HUES64 (cell line): ENCODE results near the gene GPRIN3. TPM values are rescaled to one million over a fixed set of nuclear protein-coding genes. Genes with fewer than 3 reads are reported as not detected.

ENCODE experiments used
- H3K27ac ChIP-seq: 2 replicates; pipeline ENCODE4 v1.7.0; 2013; ENCODE audit warnings: low read depth, low read length, inconsistent platforms
- H3K27me3 ChIP-seq: 2 replicates; pipeline ENCODE4 v1.6.1; 2013; ENCODE audit warnings: mild to moderate bottlenecking, low read length; ENCODE audit not compliant: insufficient read depth
- H3K36me3 ChIP-seq: 2 replicates; pipeline ENCODE4 v1.6.1; 2013; ENCODE audit warnings: mild to moderate bottlenecking, low read length; ENCODE audit not compliant: insufficient read depth
- H3K4me1 ChIP-seq: 2 replicates; pipeline ENCODE4 v1.6.1; 2013; ENCODE audit warnings: mild to moderate bottlenecking, low read length, moderate library complexity; ENCODE audit not compliant: insufficient read depth
- H3K4me3 ChIP-seq: 2 replicates; pipeline ENCODE4 v1.5.1; 2013; ENCODE audit warnings: mild to moderate bottlenecking, low read length, moderate library complexity
- H3K9ac ChIP-seq: 2 replicates; pipeline ENCODE4 v1.6.1; 2013; ENCODE audit warnings: mild to moderate bottlenecking, low read depth, low read length
- H3K9me3 ChIP-seq: 2 replicates; pipeline ENCODE4 v1.6.1; 2013; ENCODE audit warnings: low read depth, low read length; ENCODE audit not compliant: insufficient read depth
- WGBS: fragments of 150-250, 120-280 bp; methylation state at CpG from one replicate; pipeline ENCODE4 v1.1.7; 2013; ENCODE audit warnings: missing lambda C conversion rate; 5-methylcytosine and 5-hydroxymethylcytosine counted together
- polyA plus RNA-seq, 2 experiments: library from polyadenylated mRNA; stranded (reverse); fragments of 50-300 nt; gene quantifications; one replicate each; pipeline ENCODE4 v1.2.3, GENCODE V29; 2013

GPRIN3 gene
- polyA plus RNA-seq (2013, experiment 1 of 2) = 0.45 TPM
- 0.51 TPM for polyA plus RNA-seq (2013, experiment 2 of 2)

- H3K36me3 ChIP-seq = no peaks in the 10 kb centered on the region
- no peaks in the 10 kb centered on the region for H3K9me3 ChIP-seq
- under 1% methylated on average over 65 of the region's 67 CpGs for WGBS
- H3K9ac ChIP-seq = peak within 1 kb of the TSS; percentile 53; the same call in 1 of the 2 replicates
- H3K4me1 ChIP-seq = peaks cover 11% of the 10 kb centered on the region
- H3K4me3 ChIP-seq = peak within 1 kb of the TSS; percentile 74
- H3K27me3 ChIP-seq = peaks cover 28% of the 10 kb centered on the region
- H3K27ac ChIP-seq = no peak within 1 kb of the TSS
Measured at GRCh38 chr4:89307446-89308160, at the start of gene GPRIN3. Gene GPRIN3 (minus strand): TSS chr4:89307800. CDS start chr4:89250110, 57,690 bp downstream.

DNA sequence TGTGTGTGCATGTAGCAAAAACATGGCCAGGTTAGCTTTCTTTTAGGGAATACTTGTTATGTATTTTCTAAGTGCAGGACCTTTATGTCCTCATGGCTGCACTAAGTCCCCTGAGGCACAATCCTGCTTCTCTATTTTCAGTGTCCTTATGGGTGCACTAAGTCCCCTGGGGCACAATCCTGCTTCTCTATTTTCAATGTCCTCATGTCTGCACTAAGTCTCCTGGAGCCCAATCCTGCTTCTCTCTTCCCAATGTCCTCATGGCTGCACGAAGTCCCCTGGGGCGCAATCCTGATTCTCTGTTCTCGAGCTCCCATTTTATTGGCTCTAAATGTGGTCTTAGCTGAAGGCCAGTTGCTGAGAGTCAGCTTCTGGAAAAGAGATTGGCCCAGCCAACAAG lies 49.7 kb upstream of the GPRIN3 start:
- Histone ChIP-seq H3K27ac (no peak overlapping the region), H3K4me3 (no peak overlapping the region), H3K9me3 (no peaks in the 10 kb centered on the region), H3K27me3 (no peaks in the 10 kb centered on the region), H3K9ac (no peak overlapping the region), H3K4me1 (no peaks in the 10 kb centered on the region), H3K36me3 (no peaks in the 10 kb centered on the region)
- 100% methylated on average over 3 of the region's 3 CpGs for WGBS

GRCh38 chr4:89356086-89356485 lies 48.5 kb upstream of the GPRIN3 start:
- no peaks in the 10 kb centered on the region for H3K4me1 ChIP-seq
- H3K9ac ChIP-seq = no peak overlapping the region
- H3K36me3 ChIP-seq = no peaks in the 10 kb centered on the region
- no peak overlapping the region for H3K4me3 ChIP-seq
- no peaks in the 10 kb centered on the region for H3K9me3 ChIP-seq
- H3K27me3 ChIP-seq = no peaks in the 10 kb centered on the region
- WGBS = 97% methylated on average over 1 of the region's 1 CpG
- H3K27ac ChIP-seq = no peak overlapping the region

- no peak overlapping the region for H3K9ac ChIP-seq
- no peak overlapping the region for H3K4me3 ChIP-seq
- no peaks in the 10 kb centered on the region for H3K36me3 ChIP-seq
- no peaks in the 10 kb centered on the region for H3K27me3 ChIP-seq
- H3K9me3 ChIP-seq = no peaks in the 10 kb centered on the region
- WGBS = 95% methylated on average over 2 of the region's 3 CpGs
- no peak overlapping the region for H3K27ac ChIP-seq
- no peaks in the 10 kb centered on the region for H3K4me1 ChIP-seq
Measured at GRCh38 chr4:89353514-89353913, 45.9 kb upstream of the GPRIN3 start.

- H3K27ac ChIP-seq = no peak overlapping the region
- no peak overlapping the region for H3K4me3 ChIP-seq
- H3K9ac ChIP-seq = no peak overlapping the region
- H3K4me1 ChIP-seq = no peaks in the 10 kb centered on the region
- no peaks in the 10 kb centered on the region for H3K27me3 ChIP-seq
- no peaks in the 10 kb centered on the region for H3K36me3 ChIP-seq
- WGBS = no CpG with 5 or more reads among the region's 1 CpG
- 0 out of 2 replicates have a peak, but pooled peaks cover 8% of the 10 kb centered on the region for H3K9me3 ChIP-seq
Measured at GRCh38 chr4:89352541-89352940, 44.9 kb upstream of the GPRIN3 start.

- Histone ChIP-seq H3K4me1 (no peaks in the 10 kb centered on the region), H3K36me3 (no peaks in the 10 kb centered on the region), H3K9me3 (0 out of 2 replicates have a peak, but pooled peaks cover 8% of the 10 kb centered on the region), H3K4me3 (no peak overlapping the region), H3K27me3 (no peaks in the 10 kb centered on the region), H3K9ac (no peak overlapping the region), H3K27ac (no peak overlapping the region)
- 95% methylated on average over 2 of the region's 2 CpGs for WGBS
Measured at GRCh38 chr4:89351201-89351600, 43.6 kb upstream of the GPRIN3 start.

GRCh38 chr4:89347363-89348025 lies 39.9 kb upstream of the GPRIN3 start:
- no CpG with 5 or more reads among the region's 2 CpGs for WGBS
- Histone ChIP-seq H3K9ac (no peak overlapping the region), H3K36me3 (no peaks in the 10 kb centered on the region), H3K4me1 (no peaks in the 10 kb centered on the region), H3K27me3 (no peaks in the 10 kb centered on the region), H3K9me3 (0 out of 2 replicates have a peak, but pooled peaks cover 8% of the 10 kb centered on the region), H3K27ac (no peak overlapping the region), H3K4me3 (no peak overlapping the region)

- Histone ChIP-seq H3K4me1 (no peaks in the 10 kb centered on the region), H3K4me3 (no peak overlapping the region), H3K27ac (no peak overlapping the region), H3K9me3 (0 out of 2 replicates have a peak, but pooled peaks cover 8% of the 10 kb centered on the region), H3K9ac (no peak overlapping the region), H3K27me3 (no peaks in the 10 kb centered on the region), H3K36me3 (no peaks in the 10 kb centered on the region)
- WGBS = 98% methylated on average over 1 of the region's 3 CpGs
Measured at GRCh38 chr4:89344571-89344970, 37.0 kb upstream of the GPRIN3 start.

DNA sequence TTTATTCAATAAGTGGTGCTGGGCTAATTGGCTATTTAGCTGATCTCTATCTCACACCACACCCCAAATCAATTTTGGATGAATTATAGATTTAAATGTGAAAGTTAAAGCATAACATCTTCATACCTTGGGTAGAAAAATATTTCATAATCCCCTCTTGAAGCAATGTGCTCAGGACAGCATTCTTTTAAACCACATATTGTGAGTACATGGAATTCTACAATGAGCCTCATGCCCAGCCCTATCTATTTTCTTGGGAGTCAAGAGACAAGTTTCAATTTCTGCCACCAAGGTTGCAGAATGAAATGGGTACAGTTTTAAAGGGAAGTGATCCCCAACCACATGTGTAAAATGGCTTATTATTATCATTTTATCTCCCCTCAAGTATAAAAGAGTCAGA lies 30.6 kb upstream of the GPRIN3 start:
- no peaks in the 10 kb centered on the region for H3K27me3 ChIP-seq

GRCh38 chr4:89337681-89338080 lies 30.1 kb upstream of the GPRIN3 start:
- H3K27me3 ChIP-seq = no peaks in the 10 kb centered on the region
- no peak overlapping the region for H3K9ac ChIP-seq
- no peaks in the 10 kb centered on the region for H3K9me3 ChIP-seq
- H3K36me3 ChIP-seq = no peaks in the 10 kb centered on the region
- H3K4me3 ChIP-seq = no peak overlapping the region
- no peaks in the 10 kb centered on the region for H3K4me1 ChIP-seq
- no peak overlapping the region for H3K27ac ChIP-seq
- WGBS = 94% methylated on average over 2 of the region's 2 CpGs

More for the DNA sequence above, 30.6 kb upstream of the GPRIN3 start:
- Histone ChIP-seq H3K36me3 (no peaks in the 10 kb centered on the region), H3K9ac (no peak overlapping the region), H3K9me3 (no peaks in the 10 kb centered on the region), H3K27ac (no peak overlapping the region), H3K4me3 (no peak overlapping the region), H3K4me1 (no peaks in the 10 kb centered on the region)

DNA sequence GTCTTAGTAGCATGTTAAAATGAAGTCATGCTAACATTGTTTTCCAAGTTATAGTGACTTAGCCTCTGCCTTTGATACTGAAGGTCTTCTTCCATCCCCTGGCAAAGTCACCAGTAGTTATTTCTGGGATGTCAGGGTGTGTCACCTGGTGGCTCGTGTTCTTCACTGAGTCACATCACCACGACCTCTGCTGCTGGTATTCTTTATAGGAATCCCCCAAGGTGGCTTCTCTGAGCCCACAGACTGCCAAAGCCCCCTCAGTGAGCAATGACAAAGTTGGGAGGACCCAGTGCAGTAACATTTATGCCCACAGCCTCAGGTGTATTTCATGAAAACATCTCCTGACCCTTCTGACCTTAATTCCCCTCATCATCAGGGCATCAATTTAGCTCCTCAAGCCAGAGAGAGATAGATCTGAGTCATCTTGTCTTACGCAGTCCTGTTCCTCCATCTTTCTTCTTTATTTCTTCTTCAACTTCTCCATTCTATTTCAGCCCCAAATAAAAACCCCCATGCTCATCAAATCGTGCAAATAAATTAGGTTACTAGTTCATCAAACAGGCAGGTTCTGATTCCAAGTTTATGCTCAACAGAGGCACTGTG lies 29.3 kb upstream of the GPRIN3 start:
- WGBS = 92% methylated on average over 4 of the region's 4 CpGs
- Histone ChIP-seq H3K36me3 (no peaks in the 10 kb centered on the region), H3K4me1 (no peaks in the 10 kb centered on the region)

More for the DNA sequence above, 29.3 kb upstream of the GPRIN3 start:
- Histone ChIP-seq H3K9ac (no peak overlapping the region), H3K9me3 (no peaks in the 10 kb centered on the region), H3K27me3 (no peaks in the 10 kb centered on the region), H3K4me3 (no peak overlapping the region), H3K27ac (no peak overlapping the region)
